CMK (cell line): ENCODE data around the gene IDI2.
A peak's percentile ranks its signal among the peaks of the same experiment; 100 is the strongest.

Experiments used
- DNase-seq: peaks from one replicate; pipeline ENCODE4 v3.0.0-alpha.2; 2010; ENCODE audit warnings: low read depth

The IDI2 gene

GRCh38 chr10:1007583-1007982 lies 18.1 kb downstream of the IDI2 start:
- no peak for DNase-seq

DNA sequence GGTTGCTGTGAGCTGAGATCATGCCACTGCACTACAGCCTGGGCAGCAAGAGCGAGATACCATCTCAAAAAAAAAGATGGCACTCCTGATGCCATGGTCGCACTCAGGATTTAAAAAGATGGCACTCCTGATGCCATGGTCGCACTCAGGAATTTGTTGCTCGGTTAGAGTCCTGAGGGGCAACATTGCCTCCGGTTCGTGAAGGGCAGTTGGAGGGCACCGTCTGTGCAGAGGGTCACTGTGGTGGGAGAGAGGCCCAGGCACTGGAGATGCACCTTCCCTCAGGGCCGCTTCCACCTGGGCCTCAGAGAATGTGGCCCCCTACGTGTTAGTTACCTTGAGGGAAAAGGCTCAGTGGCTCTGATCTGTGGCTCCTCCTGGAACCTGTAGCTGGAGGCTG lies 19.1 kb downstream of the IDI2 start:
- no peak for DNase-seq

- DNase-seq = no peak
These were observed 21.6 kb downstream of the IDI2 start for GRCh38 chr10:1003884-1004670.

GRCh38 chr10:1002425-1003006 lies 23.1 kb downstream of the IDI2 start:
- DNase-seq = no peak

- DNase-seq = no peak
These were observed 28.2 kb downstream of the IDI2 start for GRCh38 chr10:997266-998022.

DNA sequence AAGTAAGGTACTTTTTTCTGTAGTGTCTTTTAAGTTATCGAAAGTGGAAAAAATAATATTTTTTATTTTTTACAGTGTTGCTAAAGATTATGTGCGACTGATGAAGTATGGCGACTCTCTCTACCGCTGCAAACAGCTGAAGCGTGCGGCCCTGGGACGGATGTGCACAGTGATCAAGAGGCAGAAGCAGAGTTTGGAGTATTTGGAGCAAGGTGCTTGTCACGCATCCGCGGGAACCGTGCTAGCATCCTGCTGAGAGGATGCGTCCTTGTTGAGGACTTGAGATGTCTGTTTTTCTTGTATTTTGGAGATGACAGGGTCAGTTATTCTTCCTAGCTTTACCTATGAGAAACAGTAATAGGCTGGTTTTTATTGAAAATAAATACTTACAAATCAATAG lies 29.6 kb downstream of the IDI2 start:
- DNase-seq = no peak

- no peak for DNase-seq
These were observed 30.1 kb downstream of the IDI2 start for GRCh38 chr10:995559-995926.

- no peak for DNase-seq
These were observed 30.7 kb downstream of the IDI2 start for GRCh38 chr10:994836-995558.

GRCh38 chr10:992871-993270 lies 32.8 kb downstream of the IDI2 start:
- DNase-seq = no peak

- no peak for DNase-seq
These were observed 33.2 kb downstream of the IDI2 start for GRCh38 chr10:992467-992866.

GRCh38 chr10:990808-991207 lies 34.9 kb downstream of the IDI2 start:
- DNase-seq = no peak

DNA sequence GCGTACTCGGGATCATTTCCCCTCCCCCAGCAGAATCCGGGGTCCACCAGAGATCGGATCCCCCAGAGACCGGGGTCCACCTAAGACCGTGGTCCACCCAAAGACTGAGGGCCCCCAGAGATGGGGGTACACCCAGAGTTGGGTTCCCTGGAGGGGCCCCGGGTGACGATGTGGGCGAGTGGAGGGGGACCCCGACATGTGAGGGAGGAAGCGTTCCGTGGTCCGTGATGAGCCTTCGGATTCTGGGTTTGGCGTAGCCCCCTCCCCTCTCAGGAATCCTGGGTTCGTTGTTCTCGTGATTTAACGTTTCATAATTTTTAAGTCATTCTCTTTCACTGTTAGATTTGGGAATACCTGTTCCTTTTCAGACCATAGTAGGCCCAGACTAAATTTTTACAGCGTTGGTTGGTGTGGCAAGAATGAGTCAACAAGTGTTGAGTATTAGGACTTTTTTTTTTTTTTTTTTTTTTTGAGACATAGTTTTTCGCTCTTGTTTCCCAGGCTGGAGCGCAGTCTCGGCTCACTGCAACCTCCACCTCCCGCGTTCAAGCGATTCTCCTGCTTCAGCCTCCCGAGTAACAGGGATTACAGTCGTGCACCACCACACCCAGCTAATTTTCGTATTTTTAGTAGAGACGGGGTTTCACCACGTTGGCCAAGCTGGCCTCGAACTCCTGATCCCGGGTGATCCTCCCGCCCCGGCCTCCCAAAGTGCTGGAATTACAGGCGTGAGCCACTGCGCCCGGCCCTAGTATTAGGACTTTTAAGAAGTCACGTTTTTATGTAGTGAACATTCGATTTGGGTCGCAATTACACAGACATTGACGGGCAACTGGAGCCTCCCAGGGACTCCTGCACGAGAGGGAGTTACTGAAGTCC lies 36.8 kb downstream of the IDI2 start:
- DNase-seq = no peak

GRCh38 chr10:987870-988666 lies 37.6 kb downstream of the IDI2 start, which contains the start of gene GTPBP4:
GTPBP4 (plus strand) TSS chr10:988434; CDS start chr10:988480, 46 bp downstream.
- DNase-seq = peak; percentile 86

DNA sequence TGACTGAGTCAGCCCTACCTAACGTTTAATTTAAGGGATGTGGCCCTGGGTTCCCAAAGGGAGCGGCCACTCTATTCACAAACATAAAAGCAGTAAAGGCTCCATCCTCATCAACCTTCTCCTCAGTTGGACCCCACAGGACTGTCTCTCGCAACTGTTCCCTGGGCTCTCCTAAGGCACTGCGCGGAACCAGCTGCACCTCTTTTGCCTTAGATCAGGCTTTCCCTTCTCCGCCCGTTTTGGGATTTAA lies 38.1 kb downstream of the IDI2 start:
- DNase-seq = no peak

- DNase-seq = no peak
These were observed 38.6 kb downstream of the IDI2 start for GRCh38 chr10:986881-987619.

- DNase-seq = no peak
These were observed 39.4 kb downstream of the IDI2 start for GRCh38 chr10:986137-986825.

- DNase-seq = no peak
These were observed 40.3 kb downstream of the IDI2 start for GRCh38 chr10:985361-985760.

DNA sequence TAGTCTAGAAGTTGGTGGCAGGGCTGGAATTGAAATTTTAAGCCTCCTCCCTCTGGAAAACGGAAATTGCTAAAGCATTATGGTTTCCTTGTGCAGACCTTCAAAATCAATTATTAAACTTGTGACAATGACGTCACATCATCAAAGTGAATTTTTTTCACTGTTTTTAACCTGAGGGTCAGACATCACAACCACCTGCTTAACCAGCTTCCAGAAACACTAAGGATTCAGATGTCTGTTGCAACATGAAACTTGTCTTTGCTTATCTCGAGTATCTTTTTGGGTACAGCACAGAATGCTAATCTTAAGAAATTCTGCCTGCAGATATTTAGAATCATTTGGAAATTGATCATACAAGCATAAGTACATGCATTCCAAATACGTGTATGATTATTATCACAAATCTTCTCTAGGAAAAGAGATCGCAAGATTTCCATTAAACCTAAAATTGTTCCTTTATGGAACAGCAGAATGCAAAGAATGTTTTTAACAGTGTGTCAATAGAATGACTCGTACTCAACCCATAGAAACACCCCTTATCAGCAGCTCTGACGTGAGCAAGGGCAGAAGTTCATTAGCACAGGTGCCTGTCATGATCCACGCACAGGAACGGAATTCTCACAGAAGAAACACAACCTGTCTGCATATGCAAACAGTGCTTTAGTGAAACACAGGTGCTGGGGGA lies 41.5 kb downstream of the IDI2 start:
- no peak for DNase-seq

GRCh38 chr10:983401-983800 lies 42.3 kb downstream of the IDI2 start:
- DNase-seq = no peak
